HEK293 (cell line): ENCODE measurements around the gene ZNF562.

Experiments
- CTCF ChIA-PET: fragments of 350-600 bp; formaldehyde crosslinking; extraction: SDS; loops from one replicate; lab custom pipeline; 2021; ENCODE audit warnings: antibody characterized with exemption; lab: Yijun Ruan, JAX
- POLR2A ChIA-PET: fragments of 300-600 bp; formaldehyde crosslinking; extraction: SDS; loops from one replicate; lab custom pipeline; 2020; ENCODE audit warnings: antibody characterized with exemption, inconsistent platforms; lab: Yijun Ruan, JAX
- H3K27ac ChIP-seq: fragments of 200-500 bp; sonication (Bioruptor generic); 2 replicates; pipeline ENCODE4 v1.5.1; 2014; ENCODE audit warnings: low read depth, low read length, control low read depth, inconsistent platforms; ENCODE audit errors: extremely low read depth
- H3K36me3 ChIP-seq, 2 experiments: fragments of 200-500 bp in 1 of 2; sonication (Bioruptor generic) in 1 of 2; 1 replicate in 1 of 2; 2 replicates in 1 of 2; pipeline ENCODE4 v1.5.1; 2014 to 2017; ENCODE audit warnings: inconsistent platforms in 2 of 2, low read length in 2 of 2; ENCODE audit not compliant: control insufficient read depth in 2 of 2, insufficient read depth in 1 of 2
- H3K4me1 ChIP-seq: fragments of 200-500 bp; sonication (Bioruptor generic); 2 replicates; pipeline ENCODE4 v1.5.1; 2014; ENCODE audit warnings: mild to moderate bottlenecking, low read length, inconsistent platforms; ENCODE audit not compliant: control insufficient read depth, insufficient read depth
- H3K4me3 ChIP-seq: 2 replicates; pipeline ENCODE4 v1.5.1; 2011; ENCODE audit warnings: low read depth, mild to moderate bottlenecking, control low read depth, low read length, moderate library complexity
- H3K9me3 ChIP-seq: fragments of 200-500 bp; sonication (Bioruptor generic); 2 replicates; pipeline ENCODE4 v1.5.1; 2014; ENCODE audit warnings: low read depth, low read length, inconsistent platforms; ENCODE audit not compliant: control insufficient read depth, insufficient read depth
- ATF2 ChIP-seq: fragments of 450-650 bp; formaldehyde crosslinking; IDR thresholded peaks from 2 replicates; pipeline ENCODE4 v1.5.1; 2016; ENCODE audit warnings: missing biosample characterization, missing genetic modification characterization, low read depth
- BCL11B ChIP-seq: fragments of 450-650 bp; formaldehyde crosslinking; IDR thresholded peaks from 2 replicates; pipeline ENCODE4 v1.5.1; 2016; ENCODE audit warnings: low read depth, missing biosample characterization, missing genetic modification characterization
- GLIS2 ChIP-seq: fragments of 450-650 bp; formaldehyde crosslinking; IDR thresholded peaks from 2 replicates; pipeline ENCODE4 v1.5.1; 2016; ENCODE audit warnings: missing biosample characterization, missing genetic modification characterization
- IKZF3 ChIP-seq: fragments of 450-650 bp; IDR thresholded peaks from 2 replicates; pipeline ENCODE4 v1.5.0; 2018; ENCODE audit warnings: missing biosample characterization, mild to moderate bottlenecking, missing genetic modification characterization, moderate library complexity
- INSM2 ChIP-seq: fragments of 450-650 bp; formaldehyde crosslinking; IDR thresholded peaks from 2 replicates; pipeline ENCODE4 v1.5.1; 2016; ENCODE audit warnings: missing biosample characterization, missing genetic modification characterization
- KLF10 ChIP-seq: fragments of 450-650 bp; IDR thresholded peaks from 2 replicates; pipeline ENCODE4 v1.5.1; 2018; ENCODE audit warnings: missing biosample characterization, mild to moderate bottlenecking, missing genetic modification characterization
- MYNN ChIP-seq: fragments of 450-650 bp; formaldehyde crosslinking; IDR thresholded peaks from 2 replicates; pipeline ENCODE4 v1.5.1; 2016; ENCODE audit warnings: missing biosample characterization, missing genetic modification characterization, borderline replicate concordance
- SALL2 ChIP-seq: fragments of 450-650 bp; formaldehyde crosslinking; IDR thresholded peaks from 2 replicates; pipeline ENCODE4 v1.5.0; 2017; ENCODE audit warnings: missing biosample characterization, mild to moderate bottlenecking, missing genetic modification characterization, borderline replicate concordance
- SP7 ChIP-seq: fragments of 450-650 bp; formaldehyde crosslinking; IDR thresholded peaks from 2 replicates; pipeline ENCODE4 v1.5.1; 2016; ENCODE audit warnings: missing biosample characterization, missing genetic modification characterization
- WT1 ChIP-seq: fragments of 450-650 bp; formaldehyde crosslinking; IDR thresholded peaks from 2 replicates; pipeline ENCODE4 v1.5.1; 2016; ENCODE audit warnings: missing biosample characterization, missing genetic modification characterization
- ZBTB20 ChIP-seq: fragments of 450-650 bp; formaldehyde crosslinking; IDR thresholded peaks from 2 replicates; pipeline ENCODE4 v1.5.1; 2016; ENCODE audit warnings: missing biosample characterization, missing genetic modification characterization
- ZBTB6 ChIP-seq: fragments of 450-650 bp; formaldehyde crosslinking; IDR thresholded peaks from 2 replicates; pipeline ENCODE4 v1.5.1; 2017; ENCODE audit warnings: missing biosample characterization, missing genetic modification characterization
- ZNF112 ChIP-seq: fragments of 450-650 bp; formaldehyde crosslinking; IDR thresholded peaks from 2 replicates; pipeline ENCODE4 v1.5.0; 2017; ENCODE audit warnings: missing biosample characterization, missing genetic modification characterization
- ZNF114 ChIP-seq: fragments of 450-650 bp; formaldehyde crosslinking; IDR thresholded peaks from 2 replicates; pipeline ENCODE4 v1.5.0; 2017; ENCODE audit warnings: missing biosample characterization, missing genetic modification characterization
- ZNF132 ChIP-seq: fragments of 450-650 bp; formaldehyde crosslinking; IDR thresholded peaks from 2 replicates; pipeline ENCODE4 v1.5.1; 2017; ENCODE audit warnings: missing biosample characterization, missing genetic modification characterization, borderline replicate concordance
- ZNF155 ChIP-seq: fragments of 450-650 bp; formaldehyde crosslinking; IDR thresholded peaks from 2 replicates; pipeline ENCODE4 v1.5.1; 2016; ENCODE audit warnings: missing biosample characterization, missing genetic modification characterization
- ZNF23 ChIP-seq: fragments of 450-650 bp; formaldehyde crosslinking; IDR thresholded peaks from 2 replicates; pipeline ENCODE4 v1.5.1; 2016; ENCODE audit warnings: missing biosample characterization, missing genetic modification characterization, borderline replicate concordance
- ZNF266 ChIP-seq: fragments of 450-650 bp; formaldehyde crosslinking; IDR thresholded peaks from 2 replicates; pipeline ENCODE4 v1.5.1; 2016; ENCODE audit warnings: missing biosample characterization, missing genetic modification characterization, low read depth
- ZNF274 ChIP-seq, 2 experiments: fragments of 200-500 bp in 1 of 2; fragments of 450-650 bp in 1 of 2; sonication (Bioruptor generic) in 1 of 2; formaldehyde crosslinking in 1 of 2; IDR thresholded peaks; 2 replicates each; pipeline versions ENCODE4 v1.5.1 to v1.6.1; 2014 to 2016; ENCODE audit warnings: borderline replicate concordance in 1 of 2, inconsistent platforms in 1 of 2, low read length in 1 of 2, missing biosample characterization in 1 of 2, missing genetic modification characterization in 1 of 2
- ZNF350 ChIP-seq: fragments of 450-650 bp; formaldehyde crosslinking; IDR thresholded peaks from 2 replicates; pipeline ENCODE4 v1.5.0; 2017; ENCODE audit warnings: missing biosample characterization, mild to moderate bottlenecking, missing genetic modification characterization
- ZNF362 ChIP-seq: fragments of 450-650 bp; formaldehyde crosslinking; IDR thresholded peaks from 2 replicates; pipeline ENCODE4 v1.5.1; 2016; ENCODE audit warnings: missing biosample characterization, missing genetic modification characterization
- ZNF366 ChIP-seq: fragments of 450-650 bp; formaldehyde crosslinking; conservative IDR thresholded peaks from 2 replicates; pipeline ENCODE4 v1.5.1; 2016; ENCODE audit warnings: missing biosample characterization, missing genetic modification characterization
- ZNF391 ChIP-seq: fragments of 450-650 bp; formaldehyde crosslinking; IDR thresholded peaks from 2 replicates; pipeline ENCODE4 v1.5.1; 2016; ENCODE audit warnings: low read depth, missing biosample characterization, missing genetic modification characterization, borderline replicate concordance
- ZNF501 ChIP-seq: fragments of 450-650 bp; formaldehyde crosslinking; IDR thresholded peaks from 2 replicates; pipeline ENCODE4 v1.5.1; 2016; ENCODE audit warnings: missing biosample characterization, missing genetic modification characterization
- ZNF571 ChIP-seq: fragments of 450-650 bp; formaldehyde crosslinking; IDR thresholded peaks from 2 replicates; pipeline ENCODE4 v1.5.0; 2017; ENCODE audit warnings: missing biosample characterization, missing genetic modification characterization
- ZNF645 ChIP-seq: fragments of 450-650 bp; formaldehyde crosslinking; IDR thresholded peaks from 2 replicates; pipeline ENCODE4; 2016; ENCODE audit warnings: missing biosample characterization, missing genetic modification characterization
- ZNF701 ChIP-seq: fragments of 450-650 bp; formaldehyde crosslinking; IDR thresholded peaks from 2 replicates; pipeline ENCODE4 v1.5.1; 2016; ENCODE audit warnings: missing biosample characterization, missing genetic modification characterization
- ZNF785 ChIP-seq: fragments of 450-650 bp; formaldehyde crosslinking; IDR thresholded peaks from 2 replicates; pipeline ENCODE4 v1.5.1; 2016; ENCODE audit warnings: missing biosample characterization, missing genetic modification characterization
- ZNF791 ChIP-seq: fragments of 450-650 bp; formaldehyde crosslinking; IDR thresholded peaks from 2 replicates; pipeline ENCODE4 v1.5.1; 2016; ENCODE audit warnings: missing biosample characterization, missing genetic modification characterization
- ZSCAN23 ChIP-seq: fragments of 450-650 bp; formaldehyde crosslinking; IDR thresholded peaks from 2 replicates; pipeline ENCODE4 v1.5.1; 2016; ENCODE audit warnings: missing biosample characterization, missing genetic modification characterization

Gene ZNF562

GRCh38 chr19:9673912-9674662, 813 bp downstream of the ZNF562 start (continued):
- TF ChIP-seq ZNF501 (tag by site-specific recombination) (no peak), ZNF114 (no peak), INSM2 (tag by site-specific recombination) (no peak), ZBTB6 (no peak), ZNF785 (no peak), ZNF23 (tag by site-specific recombination) (no peak), ZNF362 (no peak), ZSCAN23 (tag by site-specific recombination) (no peak), MYNN (tag by site-specific recombination) (no peak), ZNF112 (tag by site-specific recombination) (no peak)

GRCh38 chr19:9672893-9673292, 2.0 kb downstream of the ZNF562 start:
- H3K36me3 ChIP-seq = peaks cover 12 to 22% of the 10 kb centered on the region in 2 experiments; a peak in 2 of 3 replicates
- no peak overlapping the region for H3K4me3 ChIP-seq
- POLR2A ChIA-PET = no interaction called here

GRCh38 chr19:9671655-9672054, 3.2 kb downstream of the ZNF562 start:
- Histone ChIP-seq H3K27ac (no peak overlapping the region), H3K9me3 (no peaks in the 10 kb centered on the region; the same call in 1 of the 2 replicates), H3K36me3 (peaks cover 12 to 27% of the 10 kb centered on the region in 2 experiments; a peak in 2 of 3 replicates), H3K4me3 (no peak overlapping the region), H3K4me1 (no peaks in the 10 kb centered on the region)
- CTCF ChIA-PET = no interaction called here
- POLR2A ChIA-PET = no interaction called here
- TF ChIP-seq IKZF3 (tag by site-specific recombination) (no peak), GLIS2 (tag by site-specific recombination) (no peak), SP7 (tag by site-specific recombination) (no peak), ZNF791 (no peak), ATF2 (tag by site-specific recombination) (no peak), ZBTB6 (no peak), ZNF266 (tag by site-specific recombination) (no peak), ZBTB20 (tag by site-specific recombination) (no peak), ZNF391 (tag by site-specific recombination) (no peak), ZNF571 (tag by site-specific recombination) (no peak), KLF10 (no peak)

More at GRCh38 chr19:9672893-9673292, 2.0 kb downstream of the ZNF562 start:
- CTCF ChIA-PET = interaction anchor here (1.1 kb wide), 1 partner anchor 123 kb away, joined by 3 read pairs; no protein-coding TSS in a partner anchor
- H3K27ac ChIP-seq = no peak overlapping the region
- H3K9me3 ChIP-seq = no peaks in the 10 kb centered on the region; the same call in 1 of the 2 replicates
- TF ChIP-seq WT1 (tag by site-specific recombination) = no peak
- TF ChIP-seq ZNF645 (tag by site-specific recombination) = no peak
- no peak for TF ChIP-seq ZNF350 (tag by site-specific recombination)
- no peak for TF ChIP-seq ZNF701 (tag by site-specific recombination)
- no peak for TF ChIP-seq ZNF132
- TF ChIP-seq ZNF366 (tag by site-specific recombination) = no peak
- no peak for TF ChIP-seq ZNF274 (IDR thresholded peaks at IDR 0.05; ENCODE audit: low read length)
- TF ChIP-seq ZNF274 (tag by site-specific recombination; IDR thresholded peaks at IDR 0.05; ENCODE audit: borderline replicate concordance) = no peak
- TF ChIP-seq BCL11B = no peak
- no peak for TF ChIP-seq ZNF155 (tag by site-specific recombination)
- no peak for TF ChIP-seq SALL2
- no peaks in the 10 kb centered on the region for H3K4me1 ChIP-seq
